ENCODE measurements around the gene FGD4. TPM values are rescaled to one million over a fixed set of nuclear protein-coding genes. Genes with fewer than 3 reads are reported as not detected.
"Not testable (repeated sequence)": the region's sequence is repeated elsewhere in the genome, so short reads cannot be mapped to it uniquely, and the experiment has no call there.

FGD4 gene
- total and polyA plus RNA-seq, 9 of the 15 experiments (the other 6 are each of a cell fraction or from before 2014, with no cell fraction given) = 0.05 to 0.51 (median 0.27) TPM

GRCh38 chr12:32562413-32562812 lies 163.1 kb downstream of the FGD4 start:
- H3K9me1 ChIP-seq (ENCODE audit: control insufficient read depth, insufficient read depth, low read length); POLR2A ChIA-PET; ATAC-seq; in situ Hi-C loops (cut with MboI); H3K9ac ChIP-seq (ENCODE audit: insufficient read depth in 1 of 2, low read depth in 2 of 2, low read length in 2 of 2); H3K4me1 ChIP-seq (replicated peaks in 1 of 2; ENCODE audit: control insufficient read depth in 2 of 2, insufficient read depth in 2 of 2, low read length in 2 of 2); FAIRE-seq; H3K4me3 ChIP-seq; H4K20me1 ChIP-seq (replicated peaks; ENCODE audit: control insufficient read depth, insufficient read depth, low read length); intact Hi-C loops (cut with micrococcal nuclease); H3K27ac ChIP-seq (ENCODE audit: extremely low read depth, low read depth, low read length); DNase-seq (ENCODE audit: extremely low read depth in 1 of 4, low spot score in 3 of 4); BruUV-seq (replicated peaks); H3K36me3 ChIP-seq (ENCODE audit: control insufficient read depth, insufficient read depth, low read length); H2AFZ ChIP-seq (ENCODE audit: low read depth, low read length); H3K4me2 ChIP-seq (ENCODE audit: insufficient read depth, low read length); CTCF ChIA-PET (ENCODE audit: low intra/inter-chr PET ratio); H3K79me2 ChIP-seq (ENCODE audit: control insufficient read depth, insufficient read depth, low read length); H3K9me3 ChIP-seq (replicated peaks; ENCODE audit: control insufficient read depth, insufficient read depth, low read depth, low read length): not testable (repeated sequence)
- peaks cover 6 to 12% of the 10 kb centered on the region in 2 experiments; a peak in 3 of 5 replicates for H3K27me3 ChIP-seq (ENCODE audit: control insufficient read depth in 2 of 2, insufficient read depth in 2 of 2, low read length in 2 of 2)
- 11% methylated on average over 2 of the region's 6 CpGs for WGBS (ENCODE audit: insufficient coverage, low coverage, missing lambda C conversion rate)

GRCh38 chr12:32566663-32567295 lies 167.4 kb downstream of the FGD4 start:
- ChIA-PET POLR2A (interaction anchor here (0.6 kb wide), 2 partner anchors 10 to 11 kb away, joined by 3 read pairs; no protein-coding TSS in a partner anchor), CTCF (ENCODE audit: low intra/inter-chr PET ratio) (no interaction called here)
- no peak for FAIRE-seq
- no peak for ATAC-seq
- WGBS (ENCODE audit: insufficient coverage, low coverage, missing lambda C conversion rate) = 0% methylated on average over 2 of the region's 2 CpGs
- no peak overlapping the region for H3K27ac ChIP-seq (ENCODE audit: extremely low read depth, low read depth, low read length)
- H3K36me3 ChIP-seq (ENCODE audit: control insufficient read depth, insufficient read depth, low read length) = no peaks in the 10 kb centered on the region
- H4K20me1 ChIP-seq (replicated peaks; ENCODE audit: control insufficient read depth, insufficient read depth, low read length) = no peaks in the 10 kb centered on the region
- H3K9me1 ChIP-seq (ENCODE audit: control insufficient read depth, insufficient read depth, low read length) = no peaks in the 10 kb centered on the region
- no peak overlapping the region for H2AFZ ChIP-seq (ENCODE audit: low read depth, low read length)
- no TSS peak for BruUV-seq (replicated peaks)
- no peak overlapping the region for H3K4me2 ChIP-seq (ENCODE audit: insufficient read depth, low read length)
- H3K9me3 ChIP-seq (replicated peaks; ENCODE audit: control insufficient read depth, insufficient read depth, low read depth, low read length) = no peaks in the 10 kb centered on the region
- no peak for DNase-seq (ENCODE audit: extremely low read depth in 1 of 4, low spot score in 3 of 4)
- no peak overlapping the region for H3K4me3 ChIP-seq
- H3K9ac ChIP-seq (ENCODE audit: insufficient read depth in 1 of 2, low read depth in 2 of 2, low read length in 2 of 2) = no peak overlapping the region
- H3K4me1 ChIP-seq (replicated peaks in 1 of 2; ENCODE audit: control insufficient read depth in 2 of 2, insufficient read depth in 2 of 2, low read length in 2 of 2) = no peaks in the 10 kb centered on the region
- in situ Hi-C loops (cut with MboI) = no loop called here
- no peaks in the 10 kb centered on the region for H3K79me2 ChIP-seq (ENCODE audit: control insufficient read depth, insufficient read depth, low read length)
- intact Hi-C loops (cut with micrococcal nuclease) = no loop called here
- peaks cover 6 to 12% of the 10 kb centered on the region in 2 experiments; a peak in 3 of 5 replicates for H3K27me3 ChIP-seq (ENCODE audit: control insufficient read depth in 2 of 2, insufficient read depth in 2 of 2, low read length in 2 of 2)
- TF ChIP-seq MTF1 (CRISPR knock-in tag; IDR thresholded peaks at IDR 0.05; ENCODE audit: borderline replicate concordance) (no peak), POLR2AphosphoS2 (IDR thresholded peaks at IDR 0.05; ENCODE audit: low read length) (no peak), CTCFL (IDR thresholded peaks at IDR 0.05; ENCODE audit: borderline replicate concordance, insufficient read depth, low read depth, low read length, poor library complexity, severe bottlenecking) (no peak), CEBPB (tag; IDR thresholded peaks at IDR 0.05) (no peak), MCM2 (IDR thresholded peaks at IDR 0.05; ENCODE audit: low read depth) (no peak), NFIX (CRISPR knock-in tag; IDR thresholded peaks at IDR 0.05; ENCODE audit: low read depth) (no peak), ARID2 (IDR thresholded peaks at IDR 0.05) (no peak), MEF2A (IDR thresholded peaks at IDR 0.05; ENCODE audit: control insufficient read depth, low read depth, low read length) (no peak), ELF4 (CRISPR knock-in tag; IDR thresholded peaks at IDR 0.05) (no peak), MTA1 (IDR thresholded peaks at IDR 0.05; ENCODE audit: borderline replicate concordance) (no peak)

Measured in K562 (cell line).